ENCODE data around the gene CHRDL2.

Gene CHRDL2

DNA sequence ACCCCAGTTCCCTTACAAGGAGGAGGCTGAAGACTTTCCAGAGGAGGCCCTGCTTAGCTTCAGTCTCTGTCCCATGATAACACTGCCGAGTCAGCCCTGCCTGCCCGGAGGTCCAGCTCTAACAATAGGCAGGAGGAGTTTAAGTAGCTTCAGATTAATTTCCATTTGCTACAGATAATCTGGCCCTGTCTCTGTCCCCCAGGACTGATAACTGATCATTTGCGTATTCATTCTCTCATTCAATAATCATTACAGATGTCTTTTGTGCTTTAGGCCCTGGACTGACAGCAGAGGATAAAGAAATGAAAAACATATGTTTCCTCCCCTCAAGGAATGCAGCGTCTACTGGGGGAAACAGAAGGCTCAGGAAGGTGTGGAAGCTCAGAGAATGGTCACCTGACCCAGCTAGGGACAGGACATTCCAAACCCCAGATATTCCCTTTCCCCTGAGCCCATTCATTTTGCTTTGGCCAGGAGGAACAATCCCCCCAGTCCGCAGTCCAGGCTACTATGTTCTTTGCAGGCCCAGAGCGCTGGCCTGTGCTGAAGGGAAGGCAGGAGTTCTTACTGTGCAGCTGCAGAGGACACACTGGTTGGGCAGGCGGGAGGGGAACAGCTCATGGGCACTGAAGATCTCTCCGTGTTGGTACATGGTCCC, 20.8 kb downstream of the CHRDL2 start:
- no peak for DNase-seq

- DNase-seq = no peak
These were observed 22.1 kb downstream of the CHRDL2 start for GRCh38 chr11:74709175-74709574.

- DNase-seq = no peak
These were observed 23.4 kb downstream of the CHRDL2 start for GRCh38 chr11:74707602-74708510.

GRCh38 chr11:74707182-74707581, 24.0 kb downstream of the CHRDL2 start:
- DNase-seq = no peak

DNA sequence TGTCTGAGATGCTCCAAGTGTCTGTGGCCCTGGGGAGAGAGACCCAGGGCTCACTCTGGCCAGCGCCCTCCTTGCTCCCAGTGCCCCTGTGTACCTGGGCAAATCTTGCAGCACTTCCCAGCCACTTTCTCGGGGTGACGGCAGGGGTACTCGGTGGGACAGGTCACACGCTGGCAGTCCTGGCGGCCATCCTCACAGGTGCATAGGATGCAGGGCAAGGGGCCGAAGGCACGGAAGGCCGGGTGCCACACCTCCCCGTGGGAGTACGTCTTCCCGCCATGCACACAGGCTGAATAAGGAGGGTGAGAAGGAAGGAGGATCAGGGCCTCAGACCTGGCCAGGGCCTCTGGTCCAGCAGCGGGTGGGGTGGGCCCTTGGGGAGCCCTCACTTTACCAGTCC, 28.0 kb downstream of the CHRDL2 start:
- DNase-seq = no peak

- peak; percentile 63 for DNase-seq
These were observed 28.7 kb downstream of the CHRDL2 start for GRCh38 chr11:74702383-74703007.

DNA sequence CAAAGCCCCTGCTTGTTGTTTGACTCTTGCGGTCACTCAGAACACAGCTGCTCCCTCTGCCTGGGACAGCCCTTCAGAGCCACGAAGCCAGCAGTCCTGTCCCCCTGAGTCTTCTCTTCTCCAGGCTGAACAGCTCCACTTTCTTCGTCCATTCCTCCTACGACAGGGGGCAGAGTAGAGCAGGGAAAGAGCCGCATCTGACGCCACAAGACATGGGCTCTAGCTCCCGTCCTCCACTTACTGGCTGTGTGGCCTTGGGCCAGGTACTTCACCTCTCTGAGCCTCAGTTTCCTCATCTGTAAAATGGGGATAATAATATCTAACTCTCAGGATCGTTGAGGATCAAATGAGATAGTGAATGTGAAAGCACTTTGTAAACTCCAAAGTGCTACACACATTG, 29.9 kb downstream of the CHRDL2 start:
- no peak for DNase-seq

DNA sequence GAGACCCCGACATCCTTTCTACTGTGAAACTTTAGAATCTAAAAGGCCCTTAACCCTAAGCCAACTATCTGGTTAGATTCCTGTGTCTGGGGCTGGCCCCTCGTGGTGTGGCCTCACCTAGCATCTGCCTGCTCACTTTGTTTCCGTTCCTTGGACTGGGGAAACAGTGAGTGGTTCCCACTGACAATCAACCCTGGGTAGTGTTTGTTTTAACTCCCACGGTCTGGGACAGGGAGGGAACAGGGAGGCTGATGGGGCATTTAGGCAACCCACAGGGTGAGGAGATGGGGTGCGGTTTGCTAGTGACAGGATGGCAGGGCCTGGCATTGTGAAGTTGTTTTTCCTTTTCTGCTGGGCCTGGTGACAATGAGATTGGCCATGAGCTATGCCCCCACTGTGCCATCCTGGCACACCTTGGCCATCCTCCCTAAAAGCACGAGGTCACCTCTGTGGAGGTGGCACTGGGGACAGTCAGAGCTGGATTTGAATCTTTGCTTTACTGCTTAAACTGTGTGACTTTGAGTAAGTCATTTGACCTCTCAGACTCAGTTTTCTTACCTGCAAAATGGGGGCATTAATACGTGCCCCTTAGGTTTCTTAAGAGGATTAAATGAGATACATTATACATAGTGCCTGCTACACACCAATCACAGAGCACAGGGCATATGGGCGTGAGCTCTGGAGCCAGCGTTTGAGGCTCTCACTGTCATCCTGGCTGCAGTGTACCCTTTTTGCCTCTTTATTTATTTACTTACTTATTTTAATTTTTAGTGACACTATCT, 31.4 kb downstream of the CHRDL2 start:
- no peak for DNase-seq

DNA sequence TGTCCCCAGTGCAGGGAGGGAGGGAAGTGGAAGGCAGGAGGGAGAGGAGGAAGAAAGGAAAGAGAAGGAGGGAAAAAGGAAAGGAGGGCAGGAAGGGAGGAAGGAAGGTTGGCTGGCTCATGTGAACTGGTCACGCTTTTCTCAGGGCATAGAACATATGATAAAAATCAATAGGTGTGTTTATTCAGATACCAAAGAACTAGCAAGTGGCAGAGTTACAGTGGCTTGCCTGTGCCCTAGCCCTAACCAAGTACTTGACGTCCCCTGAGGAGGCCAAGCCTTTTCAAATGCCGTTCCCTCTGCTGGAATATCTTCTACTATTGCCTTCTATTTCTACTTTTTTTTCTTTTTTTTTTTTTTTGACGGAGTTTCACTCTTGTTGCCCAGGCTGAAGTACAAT, 33.5 kb downstream of the CHRDL2 start:
- no peak for DNase-seq

GRCh38 chr11:74696939-74697675, 34.1 kb downstream of the CHRDL2 start:
- no peak for DNase-seq

DNA sequence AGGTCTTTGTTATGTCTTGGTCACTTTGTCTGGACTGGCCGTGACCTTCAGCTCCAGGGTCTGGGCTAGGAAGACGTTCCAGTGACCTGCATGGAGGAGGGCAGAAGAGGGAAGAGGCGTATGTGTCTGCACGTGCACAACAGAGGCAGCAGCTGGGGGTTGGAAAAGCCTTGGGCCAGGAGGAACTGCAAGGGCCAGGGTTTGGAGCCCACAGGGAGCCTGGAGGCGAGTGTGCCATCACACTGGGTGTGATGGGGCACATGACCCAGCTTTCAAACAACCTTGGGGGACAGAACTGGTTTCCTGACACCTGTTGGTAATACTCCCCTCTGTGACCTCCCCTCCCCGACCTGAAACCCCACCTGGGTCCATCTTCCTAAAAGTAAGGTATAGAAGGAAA, 34.7 kb downstream of the CHRDL2 start:
- no peak for DNase-seq

GRCh38 chr11:74695705-74696280, 35.4 kb downstream of the CHRDL2 start:
- no peak for DNase-seq

- no peak for DNase-seq
These were observed 36.9 kb downstream of the CHRDL2 start for GRCh38 chr11:74694136-74694930.

DNA sequence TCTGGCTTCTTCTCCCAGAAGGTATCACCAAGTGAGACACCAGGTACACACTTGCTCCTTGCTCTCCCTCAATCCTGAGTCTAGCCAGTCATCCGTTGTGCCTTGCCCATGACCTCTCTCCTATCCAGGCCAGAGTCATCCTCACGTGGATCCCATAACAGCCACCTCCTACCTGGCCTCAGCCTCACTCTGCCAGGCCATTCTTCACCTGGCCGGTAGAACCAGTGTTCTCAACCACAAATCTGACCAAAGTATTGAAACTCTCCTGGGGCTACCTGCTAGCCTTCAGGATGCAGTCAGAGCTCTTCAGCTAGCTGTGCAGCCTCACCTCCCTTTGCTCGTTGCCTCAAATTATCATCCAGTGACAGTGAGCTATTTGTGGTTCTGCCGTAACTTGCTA, 37.7 kb downstream of the CHRDL2 start:
- no peak for DNase-seq

- DNase-seq = no peak
These were observed 39.5 kb downstream of the CHRDL2 start for GRCh38 chr11:74691755-74692154.

DNA sequence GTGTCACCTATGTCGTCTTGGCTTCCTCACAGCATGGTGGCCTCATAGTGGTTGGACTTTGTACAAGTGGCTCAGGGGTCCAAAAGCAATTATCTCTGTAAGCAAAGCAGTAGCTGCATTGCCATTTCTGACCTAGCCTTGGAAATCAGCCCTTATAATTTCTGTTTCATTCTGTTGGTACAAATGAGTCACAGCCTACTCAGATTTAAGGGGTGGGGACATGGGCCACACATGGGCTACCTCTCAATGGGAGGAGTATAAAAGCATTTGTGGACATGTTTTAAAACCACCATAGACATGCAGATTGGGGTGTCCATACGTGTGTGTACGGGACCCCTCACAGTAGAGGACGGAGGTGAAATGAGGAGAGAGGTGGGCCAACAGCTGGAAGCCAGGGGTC, 41.6 kb downstream of the CHRDL2 start:
- DNase-seq = no peak

- DNase-seq = no peak
These were observed 43.8 kb downstream of the CHRDL2 start for GRCh38 chr11:74687237-74688023.

GRCh38 chr11:74686792-74687191, 44.4 kb downstream of the CHRDL2 start:
- DNase-seq = no peak

DNA sequence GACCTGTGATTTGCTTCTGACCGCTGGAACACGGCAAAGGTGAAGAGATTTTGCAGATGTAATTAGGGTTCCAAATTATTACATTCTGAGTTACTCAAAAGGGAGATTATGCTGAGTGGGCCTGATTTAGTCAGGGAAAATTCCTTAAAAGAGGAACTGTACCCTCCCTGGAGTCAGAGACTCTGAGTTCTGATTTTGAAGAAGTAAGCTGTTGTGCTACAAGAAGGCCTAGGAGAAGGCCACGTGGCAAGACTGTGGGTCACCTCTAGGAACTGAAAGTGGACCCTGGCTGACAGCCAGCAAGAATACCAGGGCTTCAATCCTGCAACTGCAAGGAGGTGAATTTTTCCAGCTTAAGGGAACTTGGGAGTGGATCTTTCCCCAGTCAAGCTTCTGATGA, 45.3 kb downstream of the CHRDL2 start:
- no peak for DNase-seq

DNA sequence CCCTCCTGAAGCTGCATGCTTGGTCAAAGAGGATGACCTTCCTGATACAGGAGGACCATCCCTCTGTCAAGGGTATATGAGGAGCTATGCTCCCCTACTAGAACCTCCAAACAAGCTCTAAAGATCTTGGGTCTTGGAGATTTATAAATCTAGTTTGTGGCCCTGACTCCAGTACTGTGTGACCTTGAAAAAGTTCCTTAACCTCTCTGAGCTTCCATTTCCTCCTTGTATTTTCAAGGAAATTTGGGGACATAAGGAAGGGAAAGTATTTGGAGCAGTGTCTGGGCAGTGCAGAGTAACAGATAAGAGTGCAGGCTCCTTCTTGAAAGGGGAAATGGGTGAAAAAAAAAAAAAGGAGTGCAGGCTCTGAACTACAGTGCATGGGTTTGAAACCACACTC, 45.9 kb downstream of the CHRDL2 start:
- DNase-seq = no peak
